IMR-90 (cell line): Measurements from ENCODE around the gene ZRSR2. TPM values are rescaled to one million over a fixed set of nuclear protein-coding genes. Genes with fewer than 3 reads are reported as not detected.

Experiments
- ATAC-seq: fragments of 200-7000 bp; cut with Tn5 transposase; 2 replicates; pipeline ENCODE4 v1.9.1; 2020; ENCODE audit warnings: low read depth, mild to moderate bottlenecking, moderate library complexity
- BruUV-seq: library from RNA; stranded (reverse); fragments of 400-500 nt; replicated peaks from 2 replicates; lab custom pipeline; 2021; lab: Mats Ljungman, UMichigan
- CTCF ChIA-PET: fragments of 300-600 bp; formaldehyde crosslinking; extraction: SDS; loops from one replicate; lab custom pipeline; 2021; ENCODE audit warnings: antibody characterized with exemption; lab: Yijun Ruan, JAX
- POLR2A ChIA-PET: fragments of 300-600 bp; sonication (Branson Sonifier 250); formaldehyde crosslinking; loops from one replicate; lab custom pipeline; 2022; ENCODE audit warnings: antibody characterized with exemption; ENCODE audit not compliant: unreplicated experiment; lab: Charles Lee
- DNase-seq: peaks from one replicate; pipeline ENCODE4 v3.0.0; 2013
- H2AFZ ChIP-seq: replicated peaks from 2 replicates; pipeline ENCODE3; 2013; ENCODE audit warnings: low read length, mild to moderate bottlenecking; ENCODE audit not compliant: poor library complexity
- H2AK5ac ChIP-seq: 2 replicates; pipeline ENCODE4 v1.6.1; 2013; ENCODE audit warnings: low read depth, low read length, inconsistent platforms
- H2AK9ac ChIP-seq: replicated peaks from 2 replicates; pipeline ENCODE3; 2013; ENCODE audit warnings: mild to moderate bottlenecking, low read depth, low read length, moderate library complexity; ENCODE audit not compliant: poor library complexity
- H2BK120ac ChIP-seq: 2 replicates; pipeline ENCODE4 v1.6.1; 2013; ENCODE audit warnings: low read depth, low read length, inconsistent platforms
- H2BK15ac ChIP-seq: 3 replicates; pipeline ENCODE4 v1.6.1; 2013; ENCODE audit warnings: low read depth, low read length, inconsistent platforms
- H2BK20ac ChIP-seq: 2 replicates; pipeline ENCODE4 v1.6.1; 2013; ENCODE audit warnings: low read depth, mild to moderate bottlenecking, inconsistent platforms, low read length, moderate library complexity
- H2BK5ac ChIP-seq: 2 replicates; pipeline ENCODE4 v1.6.1; 2013; ENCODE audit warnings: mild to moderate bottlenecking, low read depth, low read length, inconsistent platforms; ENCODE audit not compliant: poor library complexity, severe bottlenecking
- H3K14ac ChIP-seq: replicated peaks from 2 replicates; pipeline ENCODE4 v1.6.1; 2013; ENCODE audit warnings: low read depth, low read length, inconsistent platforms
- H3K18ac ChIP-seq: 2 replicates; pipeline ENCODE4 v1.6.1; 2013; ENCODE audit warnings: low read depth, low read length, control low read depth
- H3K23ac ChIP-seq: 2 replicates; pipeline ENCODE4 v1.6.1; 2013; ENCODE audit warnings: low read depth, low read length, inconsistent platforms
- H3K27ac ChIP-seq: 2 replicates; pipeline ENCODE4 v1.5.1; 2013; ENCODE audit warnings: mild to moderate bottlenecking, control low read depth, low read length; ENCODE audit not compliant: insufficient read depth
- H3K27me3 ChIP-seq: 2 replicates; pipeline ENCODE4 v1.6.1; 2013; ENCODE audit warnings: low read length; ENCODE audit not compliant: control insufficient read depth, insufficient read depth
- H3K36me3 ChIP-seq: 2 replicates; pipeline ENCODE4 v1.6.1; 2013; ENCODE audit warnings: low read length, mixed read lengths; ENCODE audit not compliant: control insufficient read depth, insufficient read depth
- H3K4ac ChIP-seq: 2 replicates; pipeline ENCODE4 v1.6.1; 2013; ENCODE audit warnings: low read depth, low read length, inconsistent platforms
- H3K4me1 ChIP-seq: 2 replicates; pipeline ENCODE4 v1.6.1; 2013; ENCODE audit warnings: low read length, mixed read lengths; ENCODE audit not compliant: control insufficient read depth, insufficient read depth
- H3K4me2 ChIP-seq: 2 replicates; pipeline ENCODE4 v1.6.1; 2013; ENCODE audit warnings: low read depth, mild to moderate bottlenecking, control low read depth, low read length, moderate library complexity
- H3K4me3 ChIP-seq: 2 replicates; pipeline ENCODE4 v1.5.1; 2013; ENCODE audit warnings: low read depth, mild to moderate bottlenecking, control low read depth, low read length, moderate library complexity; ENCODE audit not compliant: insufficient read depth
- H3K56ac ChIP-seq: 2 replicates; pipeline ENCODE4 v1.6.1; 2013; ENCODE audit warnings: low read length, inconsistent platforms; ENCODE audit not compliant: insufficient read depth; ENCODE audit errors: extremely low read depth
- H3K79me1 ChIP-seq, 2 experiments: 2 replicates each; pipeline ENCODE4 v1.6.1; 2013; ENCODE audit warnings: low read length in 2 of 2, inconsistent platforms in 1 of 2, low read depth in 1 of 2
- H3K9ac ChIP-seq: 2 replicates; pipeline ENCODE4 v1.6.1; 2013; ENCODE audit warnings: low read depth, low read length, control low read depth
- H3K9me1 ChIP-seq: 2 replicates; pipeline ENCODE4 v1.6.1; 2013; ENCODE audit warnings: low read length, inconsistent platforms; ENCODE audit not compliant: insufficient read depth
- H3K9me3 ChIP-seq: 2 replicates; pipeline ENCODE4 v1.6.1; 2013; ENCODE audit warnings: low read length; ENCODE audit not compliant: control insufficient read depth, insufficient read depth
- H4K20me1 ChIP-seq: 2 replicates; pipeline ENCODE4 v1.6.1; 2013; ENCODE audit warnings: low read length, inconsistent platforms; ENCODE audit not compliant: insufficient read depth
- H4K5ac ChIP-seq: 2 replicates; pipeline ENCODE4 v1.6.1; 2013; ENCODE audit warnings: mild to moderate bottlenecking, low read depth, low read length, control low read depth
- H4K8ac ChIP-seq, 2 experiments: 2 replicates each; pipeline ENCODE4 v1.6.1; 2013; ENCODE audit warnings: low read depth in 2 of 2, low read length in 2 of 2, control low read depth in 1 of 2, inconsistent platforms in 1 of 2
- H4K91ac ChIP-seq: 2 replicates; pipeline ENCODE4 v1.6.1; 2013; ENCODE audit warnings: low read depth, low read length, inconsistent platforms; ENCODE audit not compliant: insufficient read depth
- CEBPB ChIP-seq: IDR thresholded peaks from 2 replicates; pipeline ENCODE4 v1.6.1; 2012; ENCODE audit warnings: low read depth, low read length, improper control_type of control experiment
- MXI1 ChIP-seq: IDR thresholded peaks from 2 replicates; pipeline ENCODE4 v1.6.1; 2012; ENCODE audit warnings: low read depth, mild to moderate bottlenecking, low read length, moderate library complexity, borderline replicate concordance
- POLR2A ChIP-seq: IDR thresholded peaks from 2 replicates; pipeline ENCODE4 v1.6.1; 2012; ENCODE audit warnings: mild to moderate bottlenecking, low read depth, low read length
- RCOR1 ChIP-seq: IDR thresholded peaks from 2 replicates; pipeline ENCODE4 v1.6.1; 2012; ENCODE audit warnings: mild to moderate bottlenecking, low read length, improper control_type of control experiment; ENCODE audit not compliant: insufficient replicate concordance
- WGBS, 2 experiments: methylation state at CpG; one replicate each; pipeline versions ENCODE4 v1.1.5 to v1.1.7; 2013; ENCODE audit warnings: missing lambda C conversion rate in 2 of 2; ENCODE audit not compliant: insufficient read length in 1 of 2; ENCODE audit errors: extremely low coverage in 2 of 2; 5-methylcytosine and 5-hydroxymethylcytosine counted together
- dilution Hi-C: fragments of 300-500 bp; cut with HindIII; formaldehyde crosslinking; loops from one replicate; pipeline ENCODE4 v1.14.3; 2018; ENCODE audit warnings: low sequenced_read_pairs; ENCODE audit not compliant: unreplicated experiment
- in situ Hi-C: fragments of 300-500 bp; cut with MboI; formaldehyde crosslinking; loops from 3 replicates; pipeline ENCODE4 v1.14.3; 2019; ENCODE audit warnings: low sequenced_read_pairs, inconsistent platforms, mixed read lengths
- intact Hi-C: fragments of 100-400 bp; cut with micrococcal nuclease; formaldehyde crosslinking; loops from 2 replicates; pipeline ENCODE4 v1.10.0; 2022
- polyA plus RNA-seq, 3 experiments: library from polyadenylated mRNA; depleted of rRNA; stranded (reverse); fragments of >200 nt; gene quantifications; 2 replicates each; pipeline ENCODE4 v1.2.3, GENCODE V29; 2012; ENCODE audit warnings: low replicate concordance in 1 of 3
- total RNA-seq: library from RNA; depleted of rRNA; stranded (reverse); fragments of >200 nt; gene quantifications from 2 replicates; pipeline ENCODE4 v1.2.3, GENCODE V29; 2012
- TF ChIP-seq, protein P1 (sequence below): fragments of 150-350 bp; IDR thresholded peaks from 2 replicates; pipeline ENCODE4 v1.6.1; 2017; ENCODE audit warnings: mild to moderate bottlenecking, antibody characterized with exemption, low read length, low read depth

The ZRSR2 gene
- total and polyA plus RNA-seq, 2 of the 4 experiments (the other 2 are of a cell fraction), result 4.7 to 11.3 TPM

DNA sequence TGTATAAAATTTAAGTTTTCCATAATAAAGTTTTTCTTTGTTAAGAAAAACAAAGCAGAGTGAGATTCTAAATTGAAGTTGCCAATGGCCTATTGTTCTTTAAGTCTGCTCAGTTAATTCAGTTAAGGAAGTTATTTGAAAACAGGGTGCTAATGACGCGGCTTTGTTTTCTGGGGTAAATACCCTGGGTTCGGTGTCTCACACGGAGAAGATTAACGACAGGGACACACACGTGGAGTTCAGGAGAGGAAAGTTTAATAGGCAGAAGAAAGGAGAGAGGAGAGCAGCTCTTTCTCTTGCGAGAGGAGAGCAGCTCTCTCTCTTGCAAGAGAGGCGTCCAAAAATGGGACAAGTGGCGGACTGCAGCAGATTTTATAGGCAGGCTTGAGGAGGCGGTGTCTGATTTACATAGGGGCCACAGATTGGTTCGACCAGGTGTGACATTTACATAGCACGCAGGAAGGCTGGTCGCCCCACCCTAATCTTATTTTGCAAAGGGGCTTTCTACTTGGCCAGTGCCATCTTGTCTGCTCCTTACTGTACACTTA is 42.6 kb upstream of the ZRSR2 start:
- POLR2A ChIA-PET, result no interaction called here
- in situ Hi-C loops, result no loop called here

More for the DNA sequence above, 42.6 kb upstream of the ZRSR2 start:
- ATAC-seq (no peak), DNase-seq (no peak)
- Histone ChIP-seq H2BK5ac (no peak overlapping the region), H3K9me1 (peaks cover 12% of the 10 kb centered on the region; the same call in 1 of the 2 replicates), H3K36me3 (no peaks in the 10 kb centered on the region), H3K56ac (no peak overlapping the region), H3K14ac (no peak overlapping the region), H2BK120ac (no peak overlapping the region), H3K23ac (no peak overlapping the region), H4K5ac (no peak overlapping the region), H2AK9ac (no peak overlapping the region), H4K91ac (no peak overlapping the region), H4K8ac (no peak overlapping the region), H3K79me1 (peaks cover 0 to 9% of the 10 kb centered on the region in 2 experiments; a peak in 1 of 4 replicates), H3K18ac (no peak overlapping the region), H3K4me1 (peaks cover 13% of the 10 kb centered on the region), H2BK15ac (no peak overlapping the region), H4K20me1 (peaks cover 15% of the 10 kb centered on the region), H3K27ac (no peak overlapping the region), H3K9ac (no peak overlapping the region), H3K9me3 (no peaks in the 10 kb centered on the region), H3K4me2 (no peak overlapping the region), H3K4ac (no peak overlapping the region), H3K27me3 (no peaks in the 10 kb centered on the region), H2AFZ (no peak overlapping the region), H2BK20ac (no peak overlapping the region), H2AK5ac (no peak overlapping the region), H3K4me3 (no peak overlapping the region)
- intact Hi-C loops, result no loop called here
- CTCF ChIA-PET, result no interaction called here
- 85% methylated on average over 6 of the region's 13 CpGs; no CpG with 5 or more reads in 1 of the 2 experiments for WGBS, 2 experiments
- TF ChIP-seq CEBPB (no peak), MXI1 (no peak), RCOR1 (no peak), POLR2A (no peak)
- TF ChIP-seq, protein P1, sequence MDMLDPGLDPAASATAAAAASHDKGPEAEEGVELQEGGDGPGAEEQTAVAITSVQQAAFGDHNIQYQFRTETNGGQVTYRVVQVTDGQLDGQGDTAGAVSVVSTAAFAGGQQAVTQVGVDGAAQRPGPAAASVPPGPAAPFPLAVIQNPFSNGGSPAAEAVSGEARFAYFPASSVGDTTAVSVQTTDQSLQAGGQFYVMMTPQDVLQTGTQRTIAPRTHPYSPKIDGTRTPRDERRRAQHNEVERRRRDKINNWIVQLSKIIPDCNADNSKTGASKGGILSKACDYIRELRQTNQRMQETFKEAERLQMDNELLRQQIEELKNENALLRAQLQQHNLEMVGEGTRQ, result no peak
- dilution Hi-C loops, result no loop called here
- BruUV-seq, result no TSS peak
